DOHH2 (cell line): Measurements from ENCODE around the gene CDK14.

Experiments used
- EZH2phosphoT487 ChIP-seq: fragments of 200-600 bp; sonication (generic); IDR thresholded peaks from 2 replicates; pipeline ENCODE4 v1.6.1; 2017; ENCODE audit warnings: borderline replicate concordance, mild to moderate bottlenecking, antibody characterized with exemption, low read length, moderate library complexity, mixed read lengths
- TF ChIP-seq, protein P1 (sequence below): fragments of 200-600 bp; sonication (generic); IDR thresholded peaks from one replicate; pipeline ENCODE4 v1.5.1; 2014; ENCODE audit warnings: antibody characterized with exemption, mild to moderate bottlenecking, low read depth, low read length; ENCODE audit not compliant: poor library complexity, severe bottlenecking

DNA sequence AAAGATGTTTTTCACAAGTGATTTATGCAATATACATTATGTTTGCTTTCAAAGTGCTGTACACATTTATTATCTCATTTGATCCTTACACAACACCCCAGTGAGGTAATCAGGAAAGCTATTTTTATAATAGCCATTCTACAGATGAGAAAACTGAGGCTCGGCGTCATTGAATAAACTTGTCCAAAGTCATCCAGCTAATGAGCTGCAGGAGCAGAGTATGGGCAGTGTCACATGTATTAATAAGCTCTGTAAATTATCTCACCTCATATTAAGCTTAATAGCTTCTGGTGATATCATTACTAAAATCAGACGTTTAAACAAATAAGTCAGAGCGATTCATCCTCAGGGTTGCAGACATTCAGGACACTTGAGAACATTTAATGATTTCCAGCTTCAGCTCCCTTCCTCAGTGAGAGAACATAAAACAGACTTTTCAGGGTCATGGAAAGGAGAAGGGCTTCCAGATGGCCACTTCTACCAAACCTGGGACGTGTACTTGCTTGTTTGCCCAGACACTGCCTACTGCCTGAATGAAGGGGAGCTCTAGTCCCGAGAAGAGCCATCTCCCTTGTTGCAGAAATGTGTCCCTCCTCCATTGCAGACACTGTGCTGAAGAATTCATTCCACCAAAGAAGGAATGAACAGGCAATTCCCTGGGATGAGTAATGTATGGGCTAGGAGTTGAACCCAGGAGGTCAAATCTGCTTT is 647.6 kb downstream of the CDK14 start:
- TF ChIP-seq EZH2phosphoT487: no peak
- TF ChIP-seq, protein P1, sequence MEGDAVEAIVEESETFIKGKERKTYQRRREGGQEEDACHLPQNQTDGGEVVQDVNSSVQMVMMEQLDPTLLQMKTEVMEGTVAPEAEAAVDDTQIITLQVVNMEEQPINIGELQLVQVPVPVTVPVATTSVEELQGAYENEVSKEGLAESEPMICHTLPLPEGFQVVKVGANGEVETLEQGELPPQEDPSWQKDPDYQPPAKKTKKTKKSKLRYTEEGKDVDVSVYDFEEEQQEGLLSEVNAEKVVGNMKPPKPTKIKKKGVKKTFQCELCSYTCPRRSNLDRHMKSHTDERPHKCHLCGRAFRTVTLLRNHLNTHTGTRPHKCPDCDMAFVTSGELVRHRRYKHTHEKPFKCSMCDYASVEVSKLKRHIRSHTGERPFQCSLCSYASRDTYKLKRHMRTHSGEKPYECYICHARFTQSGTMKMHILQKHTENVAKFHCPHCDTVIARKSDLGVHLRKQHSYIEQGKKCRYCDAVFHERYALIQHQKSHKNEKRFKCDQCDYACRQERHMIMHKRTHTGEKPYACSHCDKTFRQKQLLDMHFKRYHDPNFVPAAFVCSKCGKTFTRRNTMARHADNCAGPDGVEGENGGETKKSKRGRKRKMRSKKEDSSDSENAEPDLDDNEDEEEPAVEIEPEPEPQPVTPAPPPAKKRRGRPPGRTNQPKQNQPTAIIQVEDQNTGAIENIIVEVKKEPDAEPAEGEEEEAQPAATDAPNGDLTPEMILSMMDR: no peak
